ENCODE results near the gene IQCE.

GRCh38 chr7:2639695-2640481 lies 81.1 kb downstream of the IQCE start:
- TF ChIP-seq EZH2phosphoT487 (IDR thresholded peaks at IDR 0.05; ENCODE audit: borderline replicate concordance) (no peak), MAX (IDR thresholded peaks at IDR 0.05) (no peak), CTCF (IDR thresholded peaks at IDR 0.05 in 2 of 3, conservative IDR thresholded peaks at IDR 0.05 in 1 of 3; ENCODE audit: borderline replicate concordance in 1 of 3, insufficient read depth in 1 of 3, low read depth in 2 of 3, low read length in 2 of 3) (no peak), ELF1 (IDR thresholded peaks at IDR 0.05; ENCODE audit: borderline replicate concordance, low read depth) (no peak), POLR2A (IDR thresholded peaks at IDR 0.05; ENCODE audit: borderline replicate concordance, extremely low read depth, insufficient read depth, insufficient read length) (no peak), SP1 (IDR thresholded peaks at IDR 0.05; ENCODE audit: low read depth) (no peak), YY1 (IDR thresholded peaks at IDR 0.05; ENCODE audit: extremely low read depth, insufficient replicate concordance, low read depth, low read length) (no peak), CEBPB (IDR thresholded peaks at IDR 0.05; ENCODE audit: low read depth) (no peak), ZFX (IDR thresholded peaks at IDR 0.05) (no peak), SIN3A (IDR thresholded peaks at IDR 0.05; ENCODE audit: low read depth) (no peak)
